Tibial nerve (tissue), 4 donors: ENCODE results near the gene GSG1L. TPM values are rescaled to one million over a fixed set of nuclear protein-coding genes. Genes with fewer than 3 reads are reported as not detected.

Experiments
- DNase-seq, 2 donors: peaks; one replicate each; pipeline ENCODE4 v3.0.0-alpha.2; 2019; ENCODE audit warnings: low spot score in 2 of 2
- H3K27ac ChIP-seq, 4 donors: fragments of 200-600 bp; sonication (generic) in 3 of 4; one replicate each; pipeline ENCODE4 v1.5.1; 2017 to 2019; ENCODE audit warnings: mild to moderate bottlenecking in 1 of 4
- H3K27me3 ChIP-seq, 2 donors: fragments of 200-600 bp; sonication (generic) in 1 of 2; one replicate each; pipeline versions ENCODE4 v1.5.1 to v1.6.0; 2017 to 2019
- H3K36me3 ChIP-seq, 3 donors: fragments of 200-600 bp; sonication (generic); one replicate each; pipeline ENCODE4 v1.5.1; 2018 to 2019
- H3K4me1 ChIP-seq, 4 donors: fragments of 200-600 bp; sonication (generic) in 3 of 4; one replicate each; pipeline ENCODE4 v1.5.1; 2017 to 2019
- H3K4me3 ChIP-seq, 4 donors: fragments of 200-600 bp; sonication (generic) in 3 of 4; one replicate each; pipeline ENCODE4 v1.5.1; 2017 to 2019; ENCODE audit warnings: mild to moderate bottlenecking in 1 of 4, moderate library complexity in 1 of 4
- H3K9me3 ChIP-seq, 4 donors: fragments of 200-600 bp; sonication (generic) in 3 of 4; one replicate each; pipeline ENCODE4 v1.5.1; 2017 to 2019
- CTCF ChIP-seq, 5 experiments: fragments of 200-600 bp in 3 of 5; fragments of 450-650 bp in 2 of 5; sonication (generic) in 3 of 5; IDR thresholded peaks; one replicate each; pipeline ENCODE4 v1.5.1; 2016 to 2019; ENCODE audit warnings: antibody characterized with exemption in 5 of 5, mild to moderate bottlenecking in 3 of 5, moderate library complexity in 2 of 5
- EP300 ChIP-seq, 2 donors: sonication (generic); formaldehyde crosslinking; IDR thresholded peaks; one replicate each; pipeline ENCODE4 v1.6.1; 2017; ENCODE audit warnings: antibody characterized with exemption in 2 of 2, mild to moderate bottlenecking in 1 of 2
- POLR2A ChIP-seq, 2 donors: fragments of 450-650 bp; IDR thresholded peaks; one replicate each; pipeline ENCODE4 v1.6.1; 2017; ENCODE audit warnings: antibody characterized with exemption in 2 of 2, mild to moderate bottlenecking in 2 of 2, moderate library complexity in 2 of 2
- WGBS, 2 donors: methylation state at CpG; one replicate each; pipeline ENCODE4 v1.1.5; 2018; 5-methylcytosine and 5-hydroxymethylcytosine counted together
- total RNA-seq, 4 donors: library from RNA; depleted of rRNA; stranded (reverse); fragments of >200 nt; gene quantifications; one replicate each; pipeline ENCODE4 v1.1.0, GENCODE V29; 2016

GSG1L gene
- total RNA-seq, 4 donors from 2014 or later: not detected

- Histone ChIP-seq H3K4me1 (peaks cover 0 to 13% (median 0%) of the 10 kb centered on the region in 4 donors), H3K4me3 (no peak overlapping the region), H3K9me3 (no peaks in the 10 kb centered on the region), H3K36me3 (peaks cover 2 to 91% (median 30%) of the 10 kb centered on the region in 3 donors), H3K27me3 (no peaks in the 10 kb centered on the region), H3K27ac (no peak overlapping the region)
- no peak for DNase-seq
- no peak for TF ChIP-seq CTCF (IDR thresholded peaks at IDR 0.05)
- no peak for TF ChIP-seq EP300 (IDR thresholded peaks at IDR 0.05)
- no peak for TF ChIP-seq POLR2A (IDR thresholded peaks at IDR 0.05)
- 63 to 67% methylated on average over 11 of the region's 12 CpGs for WGBS, 2 donors
Measured at GRCh38 chr16:28108590-28109247, 45.2 kb upstream of the GSG1L start.

GRCh38 chr16:28107232-28107631 lies 43.7 kb upstream of the GSG1L start:
- Histone ChIP-seq H3K27me3 (no peaks in the 10 kb centered on the region), H3K4me1 (peaks cover 0 to 13% (median 0%) of the 10 kb centered on the region in 4 donors), H3K36me3 (peaks cover 0 to 94% (median 27%) of the 10 kb centered on the region in 3 donors), H3K9me3 (no peaks in the 10 kb centered on the region), H3K27ac (no peak overlapping the region), H3K4me3 (no peak overlapping the region)
- no peak for DNase-seq
- TF ChIP-seq EP300 (IDR thresholded peaks at IDR 0.05) (no peak), CTCF (IDR thresholded peaks at IDR 0.05) (no peak), POLR2A (IDR thresholded peaks at IDR 0.05) (no peak)
- 91 to 93% methylated on average over 8 of the region's 8 CpGs for WGBS, 2 donors

GRCh38 chr16:28106467-28107215 lies 43.1 kb upstream of the GSG1L start:
- 85 to 88% methylated on average over 5 of the region's 5 CpGs for WGBS, 2 donors
- Histone ChIP-seq H3K27ac (no peak overlapping the region), H3K4me1 (peaks cover 0 to 13% (median 0%) of the 10 kb centered on the region in 4 donors), H3K9me3 (no peaks in the 10 kb centered on the region), H3K4me3 (no peak overlapping the region), H3K36me3 (peaks cover 0 to 94% (median 27%) of the 10 kb centered on the region in 3 donors), H3K27me3 (no peaks in the 10 kb centered on the region)
- no peak for DNase-seq
- no peak for TF ChIP-seq EP300 (IDR thresholded peaks at IDR 0.05)
- no peak for TF ChIP-seq CTCF (IDR thresholded peaks at IDR 0.05)
- TF ChIP-seq POLR2A (IDR thresholded peaks at IDR 0.05): no peak

- no peaks in the 10 kb centered on the region for H3K27me3 ChIP-seq
- H3K4me3 ChIP-seq: no peak overlapping the region
- TF ChIP-seq EP300 (IDR thresholded peaks at IDR 0.05): no peak
- no peak for TF ChIP-seq POLR2A (IDR thresholded peaks at IDR 0.05)
- no peak for TF ChIP-seq CTCF (IDR thresholded peaks at IDR 0.05)
- 92 to 94% methylated on average over 7 of the region's 7 CpGs for WGBS, 2 donors
- DNase-seq: no peak
- peaks cover 0 to 13% (median 0%) of the 10 kb centered on the region in 4 donors for H3K4me1 ChIP-seq
- H3K9me3 ChIP-seq: no peaks in the 10 kb centered on the region
- H3K36me3 ChIP-seq: peaks cover 0 to 94% (median 34%) of the 10 kb centered on the region in 3 donors
- H3K27ac ChIP-seq: no peak overlapping the region
Measured at GRCh38 chr16:28105954-28106353, 42.4 kb upstream of the GSG1L start.

GRCh38 chr16:28105297-28105696 lies 41.8 kb upstream of the GSG1L start:
- H3K36me3 ChIP-seq: peaks cover 0 to 94% (median 40%) of the 10 kb centered on the region in 3 donors
- no peaks in the 10 kb centered on the region for H3K27me3 ChIP-seq
- WGBS, 2 donors: 73 to 76% methylated on average over 3 of the region's 3 CpGs
- H3K4me3 ChIP-seq: no peak overlapping the region
- no peak overlapping the region for H3K27ac ChIP-seq
- peaks cover 0 to 13% (median 0%) of the 10 kb centered on the region in 4 donors for H3K4me1 ChIP-seq
- H3K9me3 ChIP-seq: no peaks in the 10 kb centered on the region
- no peak for DNase-seq
- TF ChIP-seq POLR2A (IDR thresholded peaks at IDR 0.05) (no peak), CTCF (IDR thresholded peaks at IDR 0.05) (no peak), EP300 (IDR thresholded peaks at IDR 0.05) (no peak)
